Lower leg skin (tissue), 4 donors: Measurements from ENCODE around the gene RNF181. TPM values are rescaled to one million over a fixed set of nuclear protein-coding genes. Genes with fewer than 3 reads are reported as not detected.

Source experiments
- DNase-seq, 2 donors: peaks; one replicate each; pipeline ENCODE4 v3.0.0-alpha.2; 2019; ENCODE audit warnings: low spot score in 2 of 2
- H3K4me3 ChIP-seq: fragments of 200-600 bp; sonication (generic); 2 replicates; pipeline ENCODE4 v1.5.1; 2017; ENCODE audit warnings: mild to moderate bottlenecking, low read depth; ENCODE audit not compliant: poor library complexity, severe bottlenecking
- CTCF ChIP-seq, 3 donors: fragments of 450-650 bp; IDR thresholded peaks; one replicate each; pipeline ENCODE4 v1.5.1; 2016; ENCODE audit warnings: antibody characterized with exemption in 3 of 3, mild to moderate bottlenecking in 3 of 3, moderate library complexity in 2 of 3
- POLR2A ChIP-seq, 2 donors: fragments of 450-650 bp; IDR thresholded peaks; one replicate each; pipeline ENCODE4 v1.6.1; 2016 to 2017; ENCODE audit warnings: antibody characterized with exemption in 2 of 2, mild to moderate bottlenecking in 1 of 2, moderate library complexity in 1 of 2
- WGBS, 2 donors: methylation state at CpG; one replicate each; pipeline ENCODE4 v1.1.5; 2018; 5-methylcytosine and 5-hydroxymethylcytosine counted together
- intact Hi-C: fragments of 100-400 bp; cut with DNase I; formaldehyde crosslinking; loops from one replicate; pipeline ENCODE4 v1.15.0; 2023; ENCODE audit warnings: low total_unique reads
- total RNA-seq, 4 donors: library from RNA; depleted of rRNA; stranded (reverse); fragments of >200 nt; gene quantifications; one replicate each; pipeline ENCODE4 v1.1.0, GENCODE V29; 2016

RNF181 gene
- total RNA-seq = 100 to 1,000 TPM in 3 of 4 donors, 10 to 100 TPM in 1; 63.1 to 114 (median 107) TPM

GRCh38 chr2:85595301-85596025 is at the start of gene RNF181:
RNF181 (plus strand) TSS chr2:85595745; CDS start chr2:85595764, 19 bp downstream.
- DNase-seq = peak; percentile 99
- TF ChIP-seq POLR2A (IDR thresholded peaks at IDR 0.05) = peak in 1 of 2 donors; percentile 43
- TF ChIP-seq CTCF (IDR thresholded peaks at IDR 0.05) = no peak
- intact Hi-C loops = no loop called here
- H3K4me3 ChIP-seq = peak within 1 kb of the TSS; percentile 81
- 0 to 1% methylated on average over 41 to 47 of the region's 47 CpGs for WGBS, 2 donors

GRCh38 chr2:85545780-85546240 is 49.7 kb upstream of the RNF181 start:
- TF ChIP-seq CTCF (IDR thresholded peaks at IDR 0.05) = no peak
- no peak for TF ChIP-seq POLR2A (IDR thresholded peaks at IDR 0.05)
- 70 to 76% methylated on average over 5 of the region's 5 CpGs for WGBS, 2 donors
- DNase-seq = peak in 1 of 2 donors; percentile 75
- intact Hi-C loops = no loop called here
- no peak overlapping the region for H3K4me3 ChIP-seq

GRCh38 chr2:85547089-85547858 is 48.3 kb upstream of the RNF181 start:
- DNase-seq = peak in 1 of 2 donors; percentile 52
- no peak overlapping the region for H3K4me3 ChIP-seq
- 74 to 88% methylated on average over 1 of the region's 1 CpG for WGBS, 2 donors
- TF ChIP-seq CTCF (IDR thresholded peaks at IDR 0.05) (no peak), POLR2A (IDR thresholded peaks at IDR 0.05) (no peak)
- intact Hi-C loops = no loop called here

GRCh38 chr2:85547859-85548607 is 47.5 kb upstream of the RNF181 start:
- intact Hi-C loops = no loop called here

GRCh38 chr2:85548608-85548900 is 47.0 kb upstream of the RNF181 start:
- WGBS, 2 donors = 69 to 72% methylated on average over 2 of the region's 2 CpGs
- no peak for TF ChIP-seq POLR2A (IDR thresholded peaks at IDR 0.05)
- no peak for TF ChIP-seq CTCF (IDR thresholded peaks at IDR 0.05)
- no peak for DNase-seq
- intact Hi-C loops = no loop called here
- H3K4me3 ChIP-seq = no peak overlapping the region

More at GRCh38 chr2:85547859-85548607, 47.5 kb upstream of the RNF181 start:
- DNase-seq = peak in 1 of 2 donors; percentile 32
- H3K4me3 ChIP-seq = no peak overlapping the region
- WGBS, 2 donors = 80 to 84% methylated on average over 6 of the region's 6 CpGs
- no peak for TF ChIP-seq POLR2A (IDR thresholded peaks at IDR 0.05)
- TF ChIP-seq CTCF (IDR thresholded peaks at IDR 0.05) = no peak
